ENCODE results near the gene TBC1D5.

TBC1D5 gene

GRCh38 chr3:17260257-17260656 is 482.2 kb downstream of the TBC1D5 start:
- no peak for DNase-seq

- DNase-seq: no peak
Observed at GRCh38 chr3:17259685-17260084, 482.7 kb downstream of the TBC1D5 start.

- no peak for DNase-seq
Observed at GRCh38 chr3:17258823-17259436, 483.5 kb downstream of the TBC1D5 start.

GRCh38 chr3:17257269-17257668 is 485.2 kb downstream of the TBC1D5 start:
- DNase-seq: no peak

GRCh38 chr3:17243621-17244020 is 498.8 kb downstream of the TBC1D5 start:
- DNase-seq: no peak

- DNase-seq: no peak
Observed at GRCh38 chr3:17239417-17239816, 503.0 kb downstream of the TBC1D5 start.

- DNase-seq: no peak
Observed at GRCh38 chr3:17238023-17238422, 504.4 kb downstream of the TBC1D5 start.

- no peak for DNase-seq
Observed at GRCh38 chr3:17235310-17235709, 507.1 kb downstream of the TBC1D5 start.

- no peak for DNase-seq
Observed at GRCh38 chr3:17234382-17234781, 508.0 kb downstream of the TBC1D5 start.

- no peak for DNase-seq
Observed at GRCh38 chr3:17233398-17233800, 509.0 kb downstream of the TBC1D5 start.

GRCh38 chr3:17232442-17232841 is 510.0 kb downstream of the TBC1D5 start:
- no peak for DNase-seq

GRCh38 chr3:17231537-17232261 is 510.7 kb downstream of the TBC1D5 start:
- DNase-seq: no peak

GRCh38 chr3:17227472-17227871 is 515.0 kb downstream of the TBC1D5 start:
- DNase-seq: no peak

- no peak for DNase-seq
Observed at GRCh38 chr3:17221529-17221928, 520.9 kb downstream of the TBC1D5 start.

GRCh38 chr3:17219593-17219992 is 522.8 kb downstream of the TBC1D5 start:
- DNase-seq: no peak

GRCh38 chr3:17218587-17218986 is 523.8 kb downstream of the TBC1D5 start:
- no peak for DNase-seq

- DNase-seq: no peak
Observed at GRCh38 chr3:17217588-17217987, 524.8 kb downstream of the TBC1D5 start.

- DNase-seq: no peak
Observed at GRCh38 chr3:17213102-17213501, 529.3 kb downstream of the TBC1D5 start.

GRCh38 chr3:17207979-17208378 is 534.5 kb downstream of the TBC1D5 start:
- no peak for DNase-seq

GRCh38 chr3:17207019-17207418 is 535.4 kb downstream of the TBC1D5 start:
- DNase-seq: no peak

- DNase-seq: no peak
Observed at GRCh38 chr3:17204049-17204650, 538.3 kb downstream of the TBC1D5 start.

- no peak for DNase-seq
Observed at GRCh38 chr3:17201538-17201937, 540.9 kb downstream of the TBC1D5 start.

- DNase-seq: no peak
Observed at GRCh38 chr3:17195856-17196604, 546.4 kb downstream of the TBC1D5 start.

GRCh38 chr3:17195192-17195611 is 547.2 kb downstream of the TBC1D5 start:
- no peak for DNase-seq
